Liver (tissue), 3 donors: ENCODE measurements around the gene TRIM40.

Experiments used
- CTCF ChIP-seq: fragments of 150-350 bp; IDR thresholded peaks from 2 replicates; pipeline ENCODE4 v1.5.1; 2017; ENCODE audit warnings: improper control_type of control experiment, low read depth, low read length; ENCODE audit not compliant: missing input control
- FOXA1 ChIP-seq: IDR thresholded peaks from 2 replicates; pipeline ENCODE4 v1.6.1; 2016; ENCODE audit warnings: antibody characterized with exemption
- HNF4A ChIP-seq, 2 donors: conservative IDR thresholded peaks; 2 replicates each; pipeline ENCODE4 v1.6.1; 2016; ENCODE audit warnings: antibody characterized with exemption in 2 of 2, mild to moderate bottlenecking in 2 of 2
- JUND ChIP-seq, 2 donors: IDR thresholded peaks; 2 replicates each; pipeline ENCODE4 v1.6.1; 2016; ENCODE audit warnings: antibody characterized with exemption in 2 of 2
- SP1 ChIP-seq: IDR thresholded peaks from 2 replicates; pipeline ENCODE4 v1.6.1; 2018; ENCODE audit warnings: antibody characterized with exemption, mild to moderate bottlenecking
- donor health status: healthy.
- donor health status: healthy.

- no peak for TF ChIP-seq FOXA1
- no peak for TF ChIP-seq SP1
- TF ChIP-seq CTCF: no peak
- no peak for TF ChIP-seq HNF4A (conservative IDR thresholded peaks at IDR 0.05)
- no peak for TF ChIP-seq JUND (IDR thresholded peaks at IDR 0.05)
These were observed 11.2 kb downstream of the TRIM40 start for GRCh38 chr6:30147096-30147495.
